ENCODE results near the gene ZFTA.

- TF ChIP-seq CTCF (IDR thresholded peaks at IDR 0.05) (no peak), POLR2A (IDR thresholded peaks at IDR 0.05; ENCODE audit: low read depth) (no peak), POLR2AphosphoS5 (IDR thresholded peaks at IDR 0.05) (no peak), EP300 (IDR thresholded peaks at IDR 0.05) (no peak)
Observed at GRCh38 chr11:63737718-63738117, 30.9 kb downstream of the ZFTA start.

Data from esophagus muscularis mucosa (tissue), 4 donors.